ENCODE results near the gene NEU1.

DNA sequence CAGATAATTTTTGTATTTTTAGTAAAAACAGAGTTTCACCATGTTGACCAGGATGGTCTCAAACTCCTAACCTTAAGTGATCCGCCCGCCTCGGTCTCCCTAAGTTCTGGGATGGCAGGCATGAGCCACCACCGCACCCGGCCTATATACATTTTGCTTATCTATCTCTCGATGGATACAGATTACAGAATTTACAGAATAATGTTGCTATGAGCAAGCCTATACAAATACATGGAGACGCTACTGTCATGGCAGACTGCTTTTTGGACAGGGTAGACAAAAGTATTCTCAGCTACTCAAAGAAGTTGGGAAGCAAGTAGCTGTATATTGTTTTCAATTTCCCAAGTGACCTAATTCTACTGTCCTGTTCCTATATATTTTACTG is 49.2 kb downstream of the NEU1 start:
- TF ChIP-seq POLR2A (IDR thresholded peaks at IDR 0.05; ENCODE audit: low read length) (no peak), GATA1 (IDR thresholded peaks at IDR 0.05; ENCODE audit: low read depth, low read length) (no peak)
